ENCODE data around the gene PORCN.
"Not testable (repeated sequence)": the region's sequence is repeated elsewhere in the genome, so short reads cannot be mapped to it uniquely, and the experiment has no call there.

PORCN gene

GRCh38 chrX:48541140-48541814, 32.5 kb downstream of the PORCN start:
- no peak for DNase-seq (ENCODE audit: low read depth)

- DNase-seq (ENCODE audit: low read depth): no peak
Observed at GRCh38 chrX:48548871-48549270, 40.1 kb downstream of the PORCN start.

GRCh38 chrX:48555731-48556325, 47.0 kb downstream of the PORCN start:
- not testable (repeated sequence) for DNase-seq (ENCODE audit: low read depth)

DNA sequence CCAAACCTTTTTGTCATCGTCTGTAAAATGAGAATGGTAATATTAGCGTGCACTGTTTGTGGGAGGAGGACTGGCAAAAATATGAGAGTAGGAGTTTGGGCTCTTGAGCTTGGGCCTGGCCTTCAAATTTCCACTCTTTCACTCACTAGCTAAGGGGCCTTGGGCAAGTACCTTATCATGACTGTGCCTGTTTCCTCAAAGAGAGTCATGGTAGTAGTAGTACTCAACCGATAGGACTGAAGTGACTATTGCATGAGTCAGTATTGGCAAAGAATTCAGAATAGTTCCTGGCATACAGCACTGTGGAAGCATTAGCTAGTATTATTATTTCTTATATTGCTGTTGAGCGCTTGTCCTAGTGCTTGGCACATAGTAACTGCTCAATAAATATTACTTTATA, 49.5 kb downstream of the PORCN start:
- no peak for DNase-seq (ENCODE audit: low read depth)

DNA sequence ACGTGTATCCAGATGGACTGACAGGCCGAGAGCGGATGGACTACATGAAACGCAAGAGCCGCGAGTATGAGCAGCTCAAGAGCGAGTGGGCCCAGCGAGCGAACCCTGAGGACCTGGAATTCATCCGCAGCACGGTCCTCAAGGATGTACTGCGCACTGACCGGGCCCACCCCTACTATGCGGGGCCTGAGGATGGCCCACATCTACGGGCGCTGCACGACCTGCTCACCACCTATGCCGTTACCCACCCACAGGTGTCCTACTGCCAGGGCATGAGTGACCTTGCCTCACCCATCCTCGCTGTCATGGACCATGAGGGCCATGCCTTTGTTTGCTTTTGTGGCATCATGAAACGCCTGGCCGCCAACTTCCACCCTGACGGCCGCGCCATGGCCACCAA, 50.8 kb downstream of the PORCN start:
- no peak for DNase-seq (ENCODE audit: low read depth)

DNA sequence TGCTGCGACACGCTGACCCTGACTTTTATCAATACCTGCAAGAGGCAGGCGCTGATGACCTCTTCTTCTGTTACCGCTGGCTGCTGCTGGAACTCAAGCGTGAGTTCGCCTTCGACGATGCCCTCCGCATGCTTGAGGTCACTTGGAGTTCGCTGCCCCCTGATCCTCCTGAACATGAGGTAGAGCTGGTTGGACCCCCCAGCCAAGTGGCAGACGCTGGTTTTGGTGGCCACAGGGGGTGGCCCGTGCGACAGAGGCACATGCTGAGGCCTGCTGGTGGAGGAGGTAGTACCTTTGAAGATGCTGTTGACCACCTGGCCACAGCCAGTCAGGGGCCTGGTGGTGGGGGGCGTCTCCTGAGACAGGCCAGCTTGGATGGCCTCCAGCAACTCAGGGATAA, 51.3 kb downstream of the PORCN start:
- no peak for DNase-seq (ENCODE audit: low read depth)

DNA sequence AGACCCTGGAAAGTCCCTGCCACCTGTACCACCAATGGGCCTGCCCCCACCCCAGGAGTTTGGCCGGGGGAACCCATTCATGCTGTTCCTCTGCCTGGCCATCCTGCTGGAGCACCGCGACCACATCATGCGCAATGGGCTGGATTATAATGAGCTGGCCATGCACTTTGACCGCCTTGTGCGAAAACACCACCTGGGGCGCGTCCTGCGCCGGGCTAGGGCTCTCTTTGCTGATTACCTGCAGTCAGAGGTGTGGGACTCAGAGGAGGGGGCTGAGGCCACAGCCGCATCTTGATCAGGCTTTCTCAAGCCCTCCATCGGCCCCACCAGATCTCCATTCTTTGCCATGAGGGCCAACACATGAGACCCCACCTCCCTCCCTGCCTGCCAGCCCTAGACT, 51.9 kb downstream of the PORCN start:
- DNase-seq (ENCODE audit: low read depth): no peak

GRCh38 chrX:48569958-48570357, 61.2 kb downstream of the PORCN start:
- no peak for DNase-seq (ENCODE audit: low read depth)
